GM23338 (cell line): Measurements from ENCODE around the gene MYOCOS. TPM values are rescaled to one million over a fixed set of nuclear protein-coding genes. Genes with fewer than 3 reads are reported as not detected.

Experiments
- ATAC-seq: fragments of 200-7000 bp; cut with Tn5 transposase; 3 replicates; pipeline ENCODE4 v1.9.1; 2020
- DNase-seq: peaks from one replicate; pipeline ENCODE4 v3.0.0-alpha.2; 2015; ENCODE audit warnings: low spot score
- H2AFZ ChIP-seq: fragments of 200-600 bp; sonication (generic); 2 replicates; pipeline ENCODE4 v1.8.0; 2016; ENCODE audit warnings: antibody characterized with exemption, mild to moderate bottlenecking, moderate library complexity
- H3F3A ChIP-seq: fragments of 200-600 bp; sonication (generic); replicated peaks from 2 replicates; pipeline ENCODE4 v1.8.0; 2017; ENCODE audit warnings: antibody characterized with exemption, mixed run types, low read depth
- H3K27ac ChIP-seq: fragments of 200-600 bp; sonication (generic); 2 replicates; pipeline ENCODE4 v1.6.1; 2016; ENCODE audit warnings: low read depth
- H3K27me3 ChIP-seq: fragments of 200-600 bp; sonication (generic); 2 replicates; pipeline ENCODE4 v1.8.0; 2016; ENCODE audit warnings: mild to moderate bottlenecking, mixed run types, moderate library complexity; ENCODE audit not compliant: insufficient read depth
- H3K36me3 ChIP-seq: fragments of 200-600 bp; sonication (generic); 2 replicates; pipeline ENCODE4 v1.8.0; 2016; ENCODE audit warnings: mild to moderate bottlenecking; ENCODE audit not compliant: insufficient read depth
- H3K4me1 ChIP-seq: fragments of 200-600 bp; sonication (generic); 2 replicates; pipeline ENCODE4 v1.8.0; 2016; ENCODE audit warnings: mild to moderate bottlenecking, moderate library complexity; ENCODE audit not compliant: insufficient read depth
- H3K4me2 ChIP-seq: fragments of 200-600 bp; sonication (generic); 2 replicates; pipeline ENCODE4 v1.7.1; 2017; ENCODE audit warnings: mixed run types
- H3K4me3 ChIP-seq: fragments of 200-600 bp; sonication (generic); 2 replicates; pipeline ENCODE4 v1.6.1; 2016; ENCODE audit warnings: mixed run types
- H3K79me2 ChIP-seq: fragments of 200-600 bp; sonication (generic); replicated peaks from 2 replicates; pipeline ENCODE4 v1.8.0; 2017; ENCODE audit warnings: mild to moderate bottlenecking; ENCODE audit not compliant: insufficient read depth
- H3K9me2 ChIP-seq: fragments of 200-600 bp; sonication (generic); 2 replicates; pipeline ENCODE4 v1.8.0; 2017; ENCODE audit not compliant: insufficient read depth
- H4K20me1 ChIP-seq: fragments of 200-600 bp; sonication (generic); replicated peaks from 2 replicates; pipeline ENCODE4 v1.8.0; 2017; ENCODE audit warnings: mild to moderate bottlenecking; ENCODE audit not compliant: insufficient read depth
- H3K27ac Mint-ChIP-seq: 2 replicates; pipeline ENCODE4 v1.8.0; 2020; ENCODE audit warnings: inconsistent platforms, mild to moderate bottlenecking, moderate library complexity, mixed read lengths
- H3K27me3 Mint-ChIP-seq: 3 replicates; pipeline ENCODE4 v1.8.0; 2022; ENCODE audit warnings: low read depth, mild to moderate bottlenecking, moderate library complexity, mixed read lengths, inconsistent platforms; ENCODE audit not compliant: insufficient read depth, poor library complexity
- H3K36me3 Mint-ChIP-seq: 3 replicates; pipeline ENCODE4 v1.8.0; 2021; ENCODE audit warnings: low read depth, mild to moderate bottlenecking, inconsistent platforms, moderate library complexity, mixed read lengths
- H3K4me1 Mint-ChIP-seq: 3 replicates; pipeline ENCODE4 v1.8.0; 2020; ENCODE audit warnings: mild to moderate bottlenecking, inconsistent platforms, mixed read lengths
- H3K4me3 Mint-ChIP-seq: 3 replicates; pipeline ENCODE4 v1.8.0; 2021; ENCODE audit warnings: moderate library complexity, mild to moderate bottlenecking, inconsistent platforms, mixed read lengths
- H3K9me3 Mint-ChIP-seq: 3 replicates; pipeline ENCODE4 v1.8.0; 2020; ENCODE audit warnings: moderate library complexity, mild to moderate bottlenecking, inconsistent platforms, mixed read lengths
- EZH2 ChIP-seq: fragments of 200-600 bp; sonication (generic); IDR thresholded peaks from one replicate; pipeline ENCODE4 v1.8.0; 2017; ENCODE audit warnings: antibody characterized with exemption, mild to moderate bottlenecking, low read depth; ENCODE audit not compliant: unreplicated experiment
- NANOG ChIP-seq: IDR thresholded peaks from 2 replicates; pipeline ENCODE4 v1.6.1; 2016; ENCODE audit warnings: antibody characterized with exemption, borderline replicate concordance
- POLR2AphosphoS5 ChIP-seq: IDR thresholded peaks from 2 replicates; pipeline ENCODE4 v1.6.1; 2016; ENCODE audit warnings: antibody characterized with exemption, low read depth
- STAT1 ChIP-seq: IDR thresholded peaks from one replicate; pipeline ENCODE4 v1.6.1; 2016; ENCODE audit warnings: antibody characterized with exemption; ENCODE audit not compliant: unreplicated experiment
- ZNF114 ChIP-seq: fragments of 250-450 bp; sonication (Bioruptor Pico); IDR thresholded peaks from 2 replicates; pipeline ENCODE4 v1.5.0; 2020; ENCODE audit warnings: mild to moderate bottlenecking, moderate library complexity
- ZNF331 ChIP-seq: fragments of 250-450 bp; sonication (Bioruptor Pico); IDR thresholded peaks from 2 replicates; pipeline ENCODE4 v1.5.0; 2020; ENCODE audit warnings: low read depth, mild to moderate bottlenecking, moderate library complexity
- ZNF462 ChIP-seq: fragments of 250-450 bp; sonication (Bioruptor Pico); IDR thresholded peaks from 2 replicates; pipeline ENCODE4 v1.5.0; 2020; ENCODE audit warnings: mild to moderate bottlenecking, moderate library complexity
- polyA plus RNA-seq: library from polyadenylated mRNA; unstranded; fragments of >200 nt; fragmentation: Nextera tagmentation; extraction: Ambion mirVana; gene quantifications from 2 replicates; pipeline ENCODE4 v1.2.1, GENCODE V29; 2016
- total RNA-seq: library from RNA; depleted of rRNA; stranded (reverse); fragments of >200 nt; shearing (Covaris generic); gene quantifications from 2 replicates; pipeline ENCODE4 v1.2.3, GENCODE V29; 2014

MYOCOS gene
- total and polyA plus RNA-seq, 2 experiments from 2014 or later = not detected

- TF ChIP-seq ZNF462 (CRISPR knock-in tag) (no peak), ZNF114 (CRISPR knock-in tag) (no peak), STAT1 (no peak), NANOG (no peak)
Observed at GRCh38 chr1:171668372-171668771, 46.3 kb downstream of the MYOCOS start (continued).

- no peak overlapping the region for H3K27ac ChIP-seq
- H3F3A ChIP-seq = no peaks in the 10 kb centered on the region
- Mint-ChIP-seq H3K36me3 (no peaks in the 10 kb centered on the region), H3K4me1 (no peaks in the 10 kb centered on the region), H3K4me3 (no peak overlapping the region), H3K27ac (no peak overlapping the region), H3K9me3 (peaks cover 2% of the 10 kb centered on the region; the same call in 1 of the 3 replicates), H3K27me3 (no peaks in the 10 kb centered on the region)
- ATAC-seq = no peak
- H3K4me1 ChIP-seq = no peaks in the 10 kb centered on the region
- no peaks in the 10 kb centered on the region for H3K27me3 ChIP-seq
- no peak overlapping the region for H3K4me2 ChIP-seq
- no peak for DNase-seq
- no peaks in the 10 kb centered on the region for H4K20me1 ChIP-seq
- H2AFZ ChIP-seq = no peak overlapping the region
- no peak for TF ChIP-seq ZNF114 (CRISPR knock-in tag)
- no peak for TF ChIP-seq NANOG
- TF ChIP-seq EZH2 = no peak
- no peak for TF ChIP-seq STAT1
- no peak for TF ChIP-seq POLR2AphosphoS5
- no peak for TF ChIP-seq ZNF331 (CRISPR knock-in tag)
- no peaks in the 10 kb centered on the region for H3K79me2 ChIP-seq
- H3K4me3 ChIP-seq = no peak overlapping the region
- no peaks in the 10 kb centered on the region for H3K9me2 ChIP-seq
- H3K36me3 ChIP-seq = no peaks in the 10 kb centered on the region
Observed at GRCh38 chr1:171670739-171671138, 48.7 kb downstream of the MYOCOS start.
